Body of pancreas (tissue), 4 donors: ENCODE data around the gene MRTFB. TPM values are rescaled to one million over a fixed set of nuclear protein-coding genes. Genes with fewer than 3 reads are reported as not detected.

Source experiments
- ATAC-seq: fragments of 150-250 bp; one replicate; pipeline ENCODE4 v1.9.1; 2016
- DNase-seq, 4 donors: peaks; one replicate each; pipeline ENCODE4 v3.0.0-alpha.2; 2019
- H3K27ac ChIP-seq, 4 donors: fragments of 200-600 bp; sonication (generic); 1 replicate in 3 of 4; 2 replicates in 1 of 4; pipeline versions ENCODE4 v1.5.1 to v1.6.1; 2016 to 2019; ENCODE audit warnings: mild to moderate bottlenecking in 1 of 4, mixed read lengths in 1 of 4, moderate library complexity in 1 of 4
- H3K27me3 ChIP-seq, 2 donors: fragments of 200-600 bp; sonication (generic); one replicate each; pipeline ENCODE4 v1.6.0; 2016; ENCODE audit warnings: mild to moderate bottlenecking in 1 of 2
- H3K36me3 ChIP-seq, 2 donors: fragments of 200-600 bp; sonication (generic); replicated peaks in 1 of 2; 2 replicates each; pipeline ENCODE4 v1.5.1; 2016; ENCODE audit warnings: low read depth in 2 of 2; ENCODE audit not compliant: insufficient read depth in 1 of 2
- H3K4me1 ChIP-seq: fragments of 200-600 bp; sonication (generic); one replicate; pipeline ENCODE4 v1.6.0; 2016
- H3K4me3 ChIP-seq, 2 donors: fragments of 200-600 bp; sonication (generic); 1 replicate in 1 of 2; 2 replicates in 1 of 2; pipeline ENCODE4 v1.5.1; 2016 to 2019
- H3K9me3 ChIP-seq, 3 donors: fragments of 200-600 bp; sonication (generic); 1 replicate in 2 of 3; 2 replicates in 1 of 3; pipeline ENCODE4 v1.5.1; 2016
- POLR2A ChIP-seq, 3 donors: fragments of 450-650 bp; IDR thresholded peaks; one replicate each; pipeline ENCODE4 v1.6.1; 2016; ENCODE audit warnings: antibody characterized with exemption in 3 of 3, mild to moderate bottlenecking in 2 of 3
- WGBS, 2 donors: methylation state at CpG; one replicate each; pipeline ENCODE4 v1.1.5; 2017; 5-methylcytosine and 5-hydroxymethylcytosine counted together
- intact Hi-C: fragments of 100-400 bp; cut with DNase I; formaldehyde crosslinking; loops from one replicate; pipeline ENCODE4 v1.15.1; 2023
- total RNA-seq, 2 donors: library from RNA; depleted of rRNA; stranded (reverse); fragments of >200 nt; gene quantifications; one replicate each; pipeline ENCODE4 v1.1.0, GENCODE V29; 2016
- TF ChIP-seq, protein P1 (sequence below), 7 experiments: fragments of 450-650 bp in 4 of 7; fragments of 200-600 bp in 3 of 7; sonication (generic) in 3 of 7; IDR thresholded peaks; one replicate each; pipeline ENCODE4 v1.5.1; 2016 to 2019; ENCODE audit warnings: antibody characterized with exemption in 7 of 7

MRTFB gene
- total RNA-seq, 2 donors from 2014 or later = 39.2 to 46.8 TPM

DNA sequence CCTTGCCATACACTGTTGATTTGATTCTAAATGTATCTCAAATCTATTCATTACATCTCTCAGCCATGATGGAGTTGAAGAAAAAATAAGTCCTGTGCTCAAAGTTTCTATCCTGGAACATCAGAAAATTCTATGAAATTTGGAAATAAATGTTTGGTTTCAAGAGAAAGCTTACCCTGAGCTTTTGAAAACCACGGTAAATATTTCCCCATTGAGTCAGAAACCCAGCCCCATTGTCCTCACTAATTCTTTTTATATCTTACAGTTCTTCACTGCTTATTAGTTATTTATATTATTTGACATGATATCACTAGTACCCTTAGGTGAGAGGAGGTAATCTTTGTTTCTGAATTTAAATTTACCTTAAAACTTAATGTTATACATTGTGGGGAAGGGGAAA, 128.5 kb downstream of the MRTFB start:
- no peak overlapping the region for H3K4me3 ChIP-seq
- no peaks in the 10 kb centered on the region for H3K9me3 ChIP-seq
- DNase-seq = no peak
- no peak overlapping the region for H3K27ac ChIP-seq
- no peak for ATAC-seq
- H3K4me1 ChIP-seq = peaks cover 20% of the 10 kb centered on the region
- TF ChIP-seq, protein P1, sequence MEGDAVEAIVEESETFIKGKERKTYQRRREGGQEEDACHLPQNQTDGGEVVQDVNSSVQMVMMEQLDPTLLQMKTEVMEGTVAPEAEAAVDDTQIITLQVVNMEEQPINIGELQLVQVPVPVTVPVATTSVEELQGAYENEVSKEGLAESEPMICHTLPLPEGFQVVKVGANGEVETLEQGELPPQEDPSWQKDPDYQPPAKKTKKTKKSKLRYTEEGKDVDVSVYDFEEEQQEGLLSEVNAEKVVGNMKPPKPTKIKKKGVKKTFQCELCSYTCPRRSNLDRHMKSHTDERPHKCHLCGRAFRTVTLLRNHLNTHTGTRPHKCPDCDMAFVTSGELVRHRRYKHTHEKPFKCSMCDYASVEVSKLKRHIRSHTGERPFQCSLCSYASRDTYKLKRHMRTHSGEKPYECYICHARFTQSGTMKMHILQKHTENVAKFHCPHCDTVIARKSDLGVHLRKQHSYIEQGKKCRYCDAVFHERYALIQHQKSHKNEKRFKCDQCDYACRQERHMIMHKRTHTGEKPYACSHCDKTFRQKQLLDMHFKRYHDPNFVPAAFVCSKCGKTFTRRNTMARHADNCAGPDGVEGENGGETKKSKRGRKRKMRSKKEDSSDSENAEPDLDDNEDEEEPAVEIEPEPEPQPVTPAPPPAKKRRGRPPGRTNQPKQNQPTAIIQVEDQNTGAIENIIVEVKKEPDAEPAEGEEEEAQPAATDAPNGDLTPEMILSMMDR (IDR thresholded peaks at IDR 0.05) = no peak
- no peak for TF ChIP-seq POLR2A (IDR thresholded peaks at IDR 0.05)
- no peaks in the 10 kb centered on the region for H3K27me3 ChIP-seq
- intact Hi-C loops = no loop called here
- 90 to 94% methylated on average over 1 of the region's 1 CpG for WGBS, 2 donors
- H3K36me3 ChIP-seq = no peaks in the 10 kb centered on the region

GRCh38 chr16:14202095-14202494, 131.0 kb downstream of the MRTFB start:
- TF ChIP-seq POLR2A (IDR thresholded peaks at IDR 0.05) = no peak
- TF ChIP-seq, protein P1 (IDR thresholded peaks at IDR 0.05) = no peak
- Histone ChIP-seq H3K27me3 (no peaks in the 10 kb centered on the region), H3K36me3 (no peaks in the 10 kb centered on the region), H3K9me3 (no peaks in the 10 kb centered on the region), H3K4me1 (peaks cover 20% of the 10 kb centered on the region), H3K4me3 (no peak overlapping the region), H3K27ac (peak overlapping the region in 1 of 4 donors; percentile 40)
- DNase-seq (no peak), ATAC-seq (no peak)
- intact Hi-C loops = no loop called here
- 55 to 81% methylated on average over 3 of the region's 3 CpGs for WGBS, 2 donors

DNA sequence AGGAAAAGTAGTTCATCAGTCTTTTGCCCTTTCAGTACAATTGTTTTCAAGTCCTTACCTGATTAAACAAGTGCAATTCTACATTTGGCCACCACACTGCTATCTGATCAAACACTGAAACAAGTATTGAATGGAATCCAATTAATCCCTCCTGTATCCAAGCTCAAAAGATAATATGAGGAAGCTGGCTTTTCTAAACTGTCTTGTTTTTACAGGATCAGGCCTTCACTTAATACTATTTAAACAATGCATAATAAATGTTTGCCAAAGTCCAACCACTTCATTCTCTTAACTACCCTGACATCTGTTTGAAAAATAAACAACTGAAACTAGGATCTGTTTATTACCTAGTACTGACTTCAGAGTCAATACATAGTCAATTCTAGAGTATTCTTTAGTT, 131.6 kb downstream of the MRTFB start:
- Histone ChIP-seq H3K4me1 (peaks cover 20% of the 10 kb centered on the region), H3K27ac (peak overlapping the region in 3 of 4 donors; percentile 0 to 40 (median 6)), H3K9me3 (no peaks in the 10 kb centered on the region), H3K27me3 (no peaks in the 10 kb centered on the region), H3K4me3 (no peak overlapping the region), H3K36me3 (no peaks in the 10 kb centered on the region)
- peak in 1 of 4 donors; percentile 15 for DNase-seq
- peak; percentile 65 for ATAC-seq
- TF ChIP-seq, protein P1 (IDR thresholded peaks at IDR 0.05) = peak; percentile 8 to 65 (median 55)
- no peak for TF ChIP-seq POLR2A (IDR thresholded peaks at IDR 0.05)
- intact Hi-C loops = no loop called here

- DNase-seq (no peak), ATAC-seq (no peak)
- Histone ChIP-seq H3K4me1 (peaks cover 20% of the 10 kb centered on the region), H3K27me3 (no peaks in the 10 kb centered on the region), H3K27ac (peak overlapping the region in 3 of 4 donors; percentile 0 to 40 (median 6)), H3K9me3 (no peaks in the 10 kb centered on the region), H3K36me3 (no peaks in the 10 kb centered on the region), H3K4me3 (no peak overlapping the region)
- intact Hi-C loops = no loop called here
- TF ChIP-seq, protein P1 (IDR thresholded peaks at IDR 0.05) = no peak
- no peak for TF ChIP-seq POLR2A (IDR thresholded peaks at IDR 0.05)
- 86 to 87% methylated on average over 2 of the region's 2 CpGs for WGBS, 2 donors
Observed at GRCh38 chr16:14203166-14203565, 132.0 kb downstream of the MRTFB start.

- Histone ChIP-seq H3K4me3 (no peak overlapping the region), H3K27me3 (no peaks in the 10 kb centered on the region), H3K4me1 (peaks cover 20% of the 10 kb centered on the region), H3K9me3 (no peaks in the 10 kb centered on the region), H3K36me3 (no peaks in the 10 kb centered on the region), H3K27ac (no peak overlapping the region)
- 97 to 98% methylated on average over 3 of the region's 3 CpGs for WGBS, 2 donors
- ATAC-seq = no peak
- TF ChIP-seq, protein P1 (IDR thresholded peaks at IDR 0.05) = no peak
- TF ChIP-seq POLR2A (IDR thresholded peaks at IDR 0.05) = no peak
- DNase-seq = no peak
- intact Hi-C loops = no loop called here
Observed at GRCh38 chr16:14205666-14206065, 134.5 kb downstream of the MRTFB start.
